HepG2 (cell line): ENCODE measurements around the gene TENM3. TPM values are rescaled to one million over a fixed set of nuclear protein-coding genes. Genes with fewer than 3 reads are reported as not detected.

Source experiments
- ATAC-seq: fragments of 200-7000 bp; cut with Tn5 transposase; 3 replicates; pipeline ENCODE4 v1.9.1; 2020; ENCODE audit warnings: mild to moderate bottlenecking, moderate library complexity
- BruUV-seq: library from RNA; stranded (reverse); fragments of 400-500 nt; replicated peaks from 2 replicates; lab custom pipeline; 2021; lab: Mats Ljungman, UMichigan
- CTCF ChIA-PET: fragments of 300-600 bp; formaldehyde crosslinking; extraction: SDS; loops from one replicate; lab custom pipeline; 2021; ENCODE audit warnings: low total read pairs, inconsistent platforms, low intra/inter-chr PET ratio; lab: Yijun Ruan, JAX
- POLR2A ChIA-PET: fragments of 350-600 bp; sonication (Branson Sonifier 250); formaldehyde crosslinking; loops from one replicate; lab custom pipeline; 2020; ENCODE audit warnings: antibody characterized with exemption, inconsistent platforms; lab: Yijun Ruan, JAX
- DNase-seq: peaks from one replicate; pipeline ENCODE4 v3.0.0-alpha.2; 2015; ENCODE audit warnings: low spot score
- FAIRE-seq: peaks from 3 replicates; lab custom pipeline; 2011; peaks lifted over from hg19 to GRCh38; lab: Jason Lieb, UNC
- H2AFZ ChIP-seq: one replicate; pipeline ENCODE4 v1.6.1; 2011; ENCODE audit warnings: low read length, inconsistent platforms
- H3K27ac ChIP-seq: fragments of 300-600 bp; 3 replicates; pipeline ENCODE4 v1.8.0; 2011; ENCODE audit warnings: mixed run types, mild to moderate bottlenecking, mixed read lengths, low read length, inconsistent platforms; ENCODE audit not compliant: insufficient read depth; ENCODE audit errors: extremely low read length
- H3K27me3 ChIP-seq, 2 experiments: fragments of 200-600 bp in 1 of 2; 2 replicates in 1 of 2; 3 replicates in 1 of 2; pipeline versions ENCODE4 v1.6.0 to v1.8.0; 2011; ENCODE audit warnings: low read length in 2 of 2, mild to moderate bottlenecking in 2 of 2, moderate library complexity in 2 of 2, inconsistent platforms in 1 of 2; ENCODE audit not compliant: insufficient read depth in 2 of 2, control insufficient read depth in 1 of 2
- H3K36me3 ChIP-seq, 2 experiments: fragments of 200-600 bp in 1 of 2; replicated peaks in 1 of 2; 2 replicates in 1 of 2; 3 replicates in 1 of 2; pipeline versions ENCODE4 v1.5.1 to v1.8.0; 2011; ENCODE audit warnings: low read length in 2 of 2, inconsistent platforms in 1 of 2; ENCODE audit not compliant: insufficient read depth in 2 of 2, control insufficient read depth in 1 of 2
- H3K4me1 ChIP-seq: 2 replicates; pipeline ENCODE4 v1.5.1; 2012; ENCODE audit warnings: low read length, inconsistent platforms; ENCODE audit not compliant: insufficient read depth
- H3K4me2 ChIP-seq: 2 replicates; pipeline ENCODE4 v1.6.0; 2011; ENCODE audit warnings: low read depth, low read length, inconsistent platforms
- H3K4me3 ChIP-seq, 3 experiments: fragments of 200-600 bp in 1 of 3; sonication (generic), shearing (Covaris generic) in 1 of 3; replicated peaks in 1 of 3; 2 replicates each; pipeline ENCODE4 v1.5.1; 2011 to 2016; ENCODE audit warnings: low read length in 3 of 3, inconsistent platforms in 2 of 3, low read depth in 2 of 3, mild to moderate bottlenecking in 2 of 3, control low read depth in 1 of 3, mixed read lengths in 1 of 3; ENCODE audit not compliant: insufficient read depth in 1 of 3
- H3K79me2 ChIP-seq: one replicate; pipeline ENCODE4 v1.6.1; 2011; ENCODE audit warnings: low read length, inconsistent platforms; ENCODE audit not compliant: insufficient read depth
- H3K9ac ChIP-seq: 2 replicates; pipeline ENCODE4 v1.6.0; 2011; ENCODE audit warnings: mild to moderate bottlenecking, low read depth, low read length, inconsistent platforms; ENCODE audit not compliant: insufficient read depth
- H3K9me3 ChIP-seq: 2 replicates; pipeline ENCODE4 v1.5.1; 2012; ENCODE audit warnings: mild to moderate bottlenecking, low read length
- H4K20me1 ChIP-seq: 2 replicates; pipeline ENCODE4 v1.6.0; 2011; ENCODE audit warnings: inconsistent platforms, mild to moderate bottlenecking, low read length, moderate library complexity; ENCODE audit not compliant: insufficient read depth
- JUND ChIP-seq: sonication (generic); formaldehyde crosslinking; IDR thresholded peaks from 2 replicates; pipeline ENCODE4 v1.8.0; 2022; ENCODE audit warnings: mild to moderate bottlenecking, missing genetic modification reagents
- NR2F2 ChIP-seq: IDR thresholded peaks from 2 replicates; pipeline ENCODE4 v1.6.1; 2012; ENCODE audit warnings: low read depth, inconsistent platforms, borderline replicate concordance
- U2AF1 ChIP-seq: fragments of 200-400 bp; formaldehyde crosslinking; optimal IDR thresholded peaks from 2 replicates; pipeline ENCODE3; 2017; ENCODE audit warnings: mild to moderate bottlenecking, low read depth, low read length
- U2AF2 ChIP-seq: fragments of 200-400 bp; formaldehyde crosslinking; IDR thresholded peaks from 2 replicates; pipeline ENCODE4 v1.6.1; 2017; ENCODE audit warnings: low read depth, mild to moderate bottlenecking, low read length
- ZBED4 ChIP-seq: sonication (generic); formaldehyde crosslinking; IDR thresholded peaks from 2 replicates; pipeline ENCODE4 v1.4.0; 2020; ENCODE audit warnings: missing genetic modification reagents, borderline replicate concordance
- ZBTB4 ChIP-seq: sonication (generic); formaldehyde crosslinking; IDR thresholded peaks from 2 replicates; pipeline ENCODE4 v1.4.0; 2020; ENCODE audit warnings: missing genetic modification reagents, mild to moderate bottlenecking, borderline replicate concordance
- ZNF24 ChIP-seq: fragments of 450-650 bp; IDR thresholded peaks from 2 replicates; pipeline ENCODE4 v1.6.1; 2017; ENCODE audit warnings: antibody characterized with exemption, mild to moderate bottlenecking
- ZNF557 ChIP-seq: sonication (generic); formaldehyde crosslinking; IDR thresholded peaks from 2 replicates; pipeline ENCODE4 v1.4.0; 2020; ENCODE audit warnings: missing genetic modification reagents
- ZNF777 ChIP-seq: sonication (generic); formaldehyde crosslinking; IDR thresholded peaks from 2 replicates; pipeline ENCODE4 v1.4.0; 2020; ENCODE audit warnings: missing genetic modification reagents
- WGBS: methylation state at CpG from one replicate; pipeline ENCODE4 v1.1.6; 2017; ENCODE audit warnings: low lambda C conversion rate; 5-methylcytosine and 5-hydroxymethylcytosine counted together
- in situ Hi-C: cut with HindIII; loops from 2 replicates; pipeline ENCODE4 v1.10.0; 2017; ENCODE audit warnings: low pct_unique_long_range_greater_than_20kb; ENCODE audit not compliant: extremely low pct_ligation_motif_present
- intact Hi-C: fragments of 100-400 bp; cut with micrococcal nuclease; formaldehyde crosslinking; loops from one replicate; pipeline ENCODE4 v1.10.0; 2022; ENCODE audit not compliant: unreplicated experiment
- polyA plus RNA-seq, 8 experiments: library from polyadenylated mRNA; depleted of rRNA in 3 of 8; stranded (reverse) in 7 of 8; unstranded in 1 of 8; fragments of >200 nt; fragmentation: Illumina TruSeq in 4 of 8; extraction: Trizol in 4 of 8; gene quantifications; 2 replicates each; pipeline versions ENCODE4 v1.2.1 to v1.2.3, GENCODE V29; 2011 to 2016; ENCODE audit warnings: low read depth in 4 of 8, missing spikeins in 1 of 8, mixed read lengths in 1 of 8; ENCODE audit not compliant: insufficient read depth in 1 of 8
- total RNA-seq, 5 experiments: library from RNA; depleted of rRNA; stranded (reverse); fragments of >200 nt; fragmentation: Illumina TruSeq; extraction: Trizol; gene quantifications; 2 replicates each; pipeline ENCODE4 v1.2.3, GENCODE V29; 2016; ENCODE audit warnings: low read depth in 1 of 5
- TF ChIP-seq, protein P1 (sequence below): sonication (generic); formaldehyde crosslinking; IDR thresholded peaks from 2 replicates; pipeline ENCODE4 v1.8.0; 2022; ENCODE audit warnings: low read depth, missing genetic modification reagents
- TF ChIP-seq, protein P2 (sequence below): sonication (generic); formaldehyde crosslinking; IDR thresholded peaks from 2 replicates; pipeline ENCODE4 v1.4.0; 2020; ENCODE audit warnings: mild to moderate bottlenecking, missing genetic modification reagents
- TF ChIP-seq, protein P3 (sequence below): sonication (generic); formaldehyde crosslinking; IDR thresholded peaks from 2 replicates; pipeline ENCODE4 v1.9.0; 2021; ENCODE audit warnings: missing genetic modification reagents, borderline replicate concordance

The TENM3 gene
- total and polyA plus RNA-seq, 2 of the 13 experiments (the other 11 are each of a cell fraction or from before 2014, with no cell fraction given) = 0.04 TPM; not detected in 1

DNA sequence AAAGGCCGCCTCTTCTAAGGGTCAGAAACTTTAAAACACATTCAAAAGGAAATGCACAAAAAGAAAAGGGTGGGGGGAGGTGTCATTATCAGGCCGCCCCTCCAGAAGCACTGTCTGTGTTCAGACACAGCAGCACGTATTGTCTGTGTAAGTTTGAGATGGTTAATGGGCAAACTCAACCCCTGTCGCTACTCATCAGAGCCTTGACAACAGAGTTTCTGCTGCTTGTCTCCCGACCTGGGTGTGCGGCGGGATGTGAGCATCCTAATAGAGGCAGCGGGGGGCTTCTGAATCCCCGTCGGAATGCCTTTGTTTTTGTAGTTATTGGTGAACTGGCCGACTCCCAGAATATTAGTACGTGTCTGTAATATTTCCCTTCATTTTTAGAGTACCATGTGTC, 515.1 kb downstream of the TENM3 start:
- H3K36me3 ChIP-seq = no peaks in the 10 kb centered on the region
- H3K4me2 ChIP-seq = no peak overlapping the region
- peaks cover 0 to 4% of the 10 kb centered on the region in 2 experiments; a peak in 1 of 5 replicates for H3K27me3 ChIP-seq
- ATAC-seq (no peak), FAIRE-seq (no peak), DNase-seq (no peak)
- POLR2A ChIA-PET = no interaction called here
- no peaks in the 10 kb centered on the region for H4K20me1 ChIP-seq
- H3K27ac ChIP-seq = no peak overlapping the region
- H3K9ac ChIP-seq = no peak overlapping the region
- no peak overlapping the region for H2AFZ ChIP-seq
- intact Hi-C loops (no loop called here), in situ Hi-C loops (no loop called here)
- H3K79me2 ChIP-seq = no peaks in the 10 kb centered on the region
- H3K4me1 ChIP-seq = no peaks in the 10 kb centered on the region
- H3K4me3 ChIP-seq = no peak overlapping the region
- WGBS = 26% methylated on average over 12 of the region's 12 CpGs
- CTCF ChIA-PET = no interaction called here
- H3K9me3 ChIP-seq = no peaks in the 10 kb centered on the region
- no TSS peak for BruUV-seq
- TF ChIP-seq, protein P1, sequence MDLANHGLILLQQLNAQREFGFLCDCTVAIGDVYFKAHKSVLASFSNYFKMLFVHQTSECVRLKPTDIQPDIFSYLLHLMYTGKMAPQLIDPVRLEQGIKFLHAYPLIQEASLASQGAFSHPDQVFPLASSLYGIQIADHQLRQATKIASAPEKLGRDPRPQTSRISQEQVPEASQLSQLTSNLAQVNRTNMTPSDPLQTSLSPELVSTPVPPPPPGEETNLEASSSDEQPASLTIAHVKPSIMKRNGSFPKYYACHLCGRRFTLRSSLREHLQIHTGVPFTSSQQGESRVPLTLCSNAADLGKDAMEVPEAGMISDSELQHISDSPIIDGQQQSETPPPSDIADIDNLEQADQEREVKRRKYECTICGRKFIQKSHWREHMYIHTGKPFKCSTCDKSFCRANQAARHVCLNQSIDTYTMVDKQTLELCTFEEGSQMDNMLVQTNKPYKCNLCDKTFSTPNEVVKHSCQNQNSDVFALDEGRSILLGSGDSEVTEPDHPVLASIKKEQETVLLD (CRISPR knock-in tag) = no peak
- no peak for TF ChIP-seq NR2F2
- TF ChIP-seq JUND (CRISPR knock-in tag) = no peak
- TF ChIP-seq ZNF24 = no peak
- TF ChIP-seq, protein P2, sequence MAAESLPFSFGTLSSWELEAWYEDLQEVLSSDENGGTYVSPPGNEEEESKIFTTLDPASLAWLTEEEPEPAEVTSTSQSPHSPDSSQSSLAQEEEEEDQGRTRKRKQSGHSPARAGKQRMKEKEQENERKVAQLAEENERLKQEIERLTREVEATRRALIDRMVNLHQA = no peak
- TF ChIP-seq, protein P3, sequence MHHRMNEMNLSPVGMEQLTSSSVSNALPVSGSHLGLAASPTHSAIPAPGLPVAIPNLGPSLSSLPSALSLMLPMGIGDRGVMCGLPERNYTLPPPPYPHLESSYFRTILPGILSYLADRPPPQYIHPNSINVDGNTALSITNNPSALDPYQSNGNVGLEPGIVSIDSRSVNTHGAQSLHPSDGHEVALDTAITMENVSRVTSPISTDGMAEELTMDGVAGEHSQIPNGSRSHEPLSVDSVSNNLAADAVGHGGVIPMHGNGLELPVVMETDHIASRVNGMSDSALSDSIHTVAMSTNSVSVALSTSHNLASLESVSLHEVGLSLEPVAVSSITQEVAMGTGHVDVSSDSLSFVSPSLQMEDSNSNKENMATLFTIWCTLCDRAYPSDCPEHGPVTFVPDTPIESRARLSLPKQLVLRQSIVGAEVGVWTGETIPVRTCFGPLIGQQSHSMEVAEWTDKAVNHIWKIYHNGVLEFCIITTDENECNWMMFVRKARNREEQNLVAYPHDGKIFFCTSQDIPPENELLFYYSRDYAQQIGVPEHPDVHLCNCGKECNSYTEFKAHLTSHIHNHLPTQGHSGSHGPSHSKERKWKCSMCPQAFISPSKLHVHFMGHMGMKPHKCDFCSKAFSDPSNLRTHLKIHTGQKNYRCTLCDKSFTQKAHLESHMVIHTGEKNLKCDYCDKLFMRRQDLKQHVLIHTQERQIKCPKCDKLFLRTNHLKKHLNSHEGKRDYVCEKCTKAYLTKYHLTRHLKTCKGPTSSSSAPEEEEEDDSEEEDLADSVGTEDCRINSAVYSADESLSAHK = no peak
- no peak for TF ChIP-seq U2AF1
- no peak for TF ChIP-seq ZBTB4
- TF ChIP-seq ZNF557 (CRISPR knock-in tag) = no peak
- TF ChIP-seq ZNF777 (CRISPR knock-in tag) = no peak
- no peak for TF ChIP-seq ZBED4 (CRISPR knock-in tag)
- no peak for TF ChIP-seq U2AF2
